ENCODE data around the gene TNRC18.

GRCh38 chr7:5377816-5378215 lies 45.8 kb downstream of the TNRC18 start:
- TF ChIP-seq, protein P1, sequence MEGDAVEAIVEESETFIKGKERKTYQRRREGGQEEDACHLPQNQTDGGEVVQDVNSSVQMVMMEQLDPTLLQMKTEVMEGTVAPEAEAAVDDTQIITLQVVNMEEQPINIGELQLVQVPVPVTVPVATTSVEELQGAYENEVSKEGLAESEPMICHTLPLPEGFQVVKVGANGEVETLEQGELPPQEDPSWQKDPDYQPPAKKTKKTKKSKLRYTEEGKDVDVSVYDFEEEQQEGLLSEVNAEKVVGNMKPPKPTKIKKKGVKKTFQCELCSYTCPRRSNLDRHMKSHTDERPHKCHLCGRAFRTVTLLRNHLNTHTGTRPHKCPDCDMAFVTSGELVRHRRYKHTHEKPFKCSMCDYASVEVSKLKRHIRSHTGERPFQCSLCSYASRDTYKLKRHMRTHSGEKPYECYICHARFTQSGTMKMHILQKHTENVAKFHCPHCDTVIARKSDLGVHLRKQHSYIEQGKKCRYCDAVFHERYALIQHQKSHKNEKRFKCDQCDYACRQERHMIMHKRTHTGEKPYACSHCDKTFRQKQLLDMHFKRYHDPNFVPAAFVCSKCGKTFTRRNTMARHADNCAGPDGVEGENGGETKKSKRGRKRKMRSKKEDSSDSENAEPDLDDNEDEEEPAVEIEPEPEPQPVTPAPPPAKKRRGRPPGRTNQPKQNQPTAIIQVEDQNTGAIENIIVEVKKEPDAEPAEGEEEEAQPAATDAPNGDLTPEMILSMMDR (tag by site-specific recombination; IDR thresholded peaks at IDR 0.05), result no peak
- no peak for TF ChIP-seq ZIC2 (tag by site-specific recombination; IDR thresholded peaks at IDR 0.05)
- no peak for TF ChIP-seq PATZ1 (tag by site-specific recombination; IDR thresholded peaks at IDR 0.05)

Measured in HEK293 (cell line).